ENCODE measurements around the gene SLC19A2. TPM values are rescaled to one million over a fixed set of nuclear protein-coding genes. Genes with fewer than 3 reads are reported as not detected.
A peak's percentile ranks its signal among the peaks of the same experiment; 100 is the strongest.

SLC19A2 gene
- total RNA-seq, 2 donors from 2014 or later: 10.6 to 18.7 TPM

- H3K9me3 ChIP-seq: no peaks in the 10 kb centered on the region
- H3K27me3 ChIP-seq (replicated peaks; ENCODE audit: insufficient read depth): no peaks in the 10 kb centered on the region
- TF ChIP-seq CTCF (IDR thresholded peaks at IDR 0.05): no peak
- TF ChIP-seq POLR2A (IDR thresholded peaks at IDR 0.05): no peak
- no peak for TF ChIP-seq POLR2AphosphoS5 (IDR thresholded peaks at IDR 0.05)
- no peak overlapping the region for H3K27ac ChIP-seq
- no peaks in the 10 kb centered on the region for H3K4me1 ChIP-seq (replicated peaks)
- no peak overlapping the region for H3K4me3 ChIP-seq
- no peak for DNase-seq (ENCODE audit: low spot score)
- intact Hi-C loops (cut with DNase I): no loop called here
- H3K36me3 ChIP-seq: no peaks in the 10 kb centered on the region
- 96% methylated on average over 3 of the region's 3 CpGs for WGBS
These were observed 13.0 kb downstream of the SLC19A2 start for GRCh38 chr1:169472738-169473137.

- TF ChIP-seq POLR2A (IDR thresholded peaks at IDR 0.05): no peak
- TF ChIP-seq POLR2AphosphoS5 (IDR thresholded peaks at IDR 0.05): no peak
- no peak for TF ChIP-seq CTCF (IDR thresholded peaks at IDR 0.05)
These were observed 16.8 kb downstream of the SLC19A2 start for GRCh38 chr1:169468982-169469381.

GRCh38 chr1:169466259-169467230 is 19.2 kb downstream of the SLC19A2 start:
- H3K4me1 ChIP-seq (replicated peaks): no peaks in the 10 kb centered on the region
- no peak overlapping the region for H3K4me3 ChIP-seq
- no peaks in the 10 kb centered on the region for H3K9me3 ChIP-seq
- DNase-seq (ENCODE audit: low spot score): no peak
- H3K27ac ChIP-seq: no peak overlapping the region
- H3K36me3 ChIP-seq: no peaks in the 10 kb centered on the region
- intact Hi-C loops (cut with DNase I): loop anchor here (1.0 kb wide), 1 partner anchor 80 kb away; no protein-coding TSS in a partner anchor
- TF ChIP-seq CTCF (IDR thresholded peaks at IDR 0.05): peak in 3 of 4 experiments; percentile 24 to 53 (median 43)
- TF ChIP-seq POLR2A (IDR thresholded peaks at IDR 0.05): no peak
- no peak for TF ChIP-seq POLR2AphosphoS5 (IDR thresholded peaks at IDR 0.05)
- 73% methylated on average over 8 of the region's 8 CpGs for WGBS
- no peaks in the 10 kb centered on the region for H3K27me3 ChIP-seq (replicated peaks; ENCODE audit: insufficient read depth)

More at GRCh38 chr1:169468982-169469381, 16.8 kb downstream of the SLC19A2 start:
- no peak for DNase-seq (ENCODE audit: low spot score)
- no peak overlapping the region for H3K4me3 ChIP-seq
- no peaks in the 10 kb centered on the region for H3K9me3 ChIP-seq
- H3K36me3 ChIP-seq: no peaks in the 10 kb centered on the region
- no peaks in the 10 kb centered on the region for H3K27me3 ChIP-seq (replicated peaks; ENCODE audit: insufficient read depth)
- intact Hi-C loops (cut with DNase I): no loop called here
- H3K27ac ChIP-seq: no peak overlapping the region
- no peaks in the 10 kb centered on the region for H3K4me1 ChIP-seq (replicated peaks)

GRCh38 chr1:169465281-169465680 is 20.5 kb downstream of the SLC19A2 start:
- Histone ChIP-seq H3K9me3 (no peaks in the 10 kb centered on the region), H3K36me3 (no peaks in the 10 kb centered on the region), H3K27ac (no peak overlapping the region), H3K4me1 (replicated peaks) (no peaks in the 10 kb centered on the region), H3K27me3 (replicated peaks; ENCODE audit: insufficient read depth) (no peaks in the 10 kb centered on the region), H3K4me3 (no peak overlapping the region)
- no peak for DNase-seq (ENCODE audit: low spot score)
- intact Hi-C loops (cut with DNase I): no loop called here
- no peak for TF ChIP-seq POLR2A (IDR thresholded peaks at IDR 0.05)
- TF ChIP-seq POLR2AphosphoS5 (IDR thresholded peaks at IDR 0.05): no peak
- no peak for TF ChIP-seq CTCF (IDR thresholded peaks at IDR 0.05)

GRCh38 chr1:169462385-169462784 is 23.4 kb downstream of the SLC19A2 start:
- WGBS: 97% methylated on average over 5 of the region's 5 CpGs
- H3K9me3 ChIP-seq: no peaks in the 10 kb centered on the region
- H3K27me3 ChIP-seq (replicated peaks; ENCODE audit: insufficient read depth): no peaks in the 10 kb centered on the region
- H3K27ac ChIP-seq: no peak overlapping the region
- intact Hi-C loops (cut with DNase I): no loop called here
- no peak overlapping the region for H3K4me3 ChIP-seq
- no peaks in the 10 kb centered on the region for H3K4me1 ChIP-seq (replicated peaks)
- TF ChIP-seq POLR2AphosphoS5 (IDR thresholded peaks at IDR 0.05) (no peak), CTCF (IDR thresholded peaks at IDR 0.05) (no peak), POLR2A (IDR thresholded peaks at IDR 0.05) (no peak)
- DNase-seq (ENCODE audit: low spot score): no peak
- no peaks in the 10 kb centered on the region for H3K36me3 ChIP-seq

Data from prostate gland (tissue), 2 donors.